IgD-negative memory B cell (primary cell): ENCODE measurements around the gene CHSY3. TPM values are rescaled to one million over a fixed set of nuclear protein-coding genes. Genes with fewer than 3 reads are reported as not detected.

Experiments
- H3K27ac Mint-ChIP-seq, 3 donors: one replicate each; pipeline ENCODE4 v1.8.0; 2020 to 2022; ENCODE audit warnings: mild to moderate bottlenecking in 3 of 3, mixed read lengths in 3 of 3, moderate library complexity in 1 of 3
- H3K27me3 Mint-ChIP-seq: one replicate; pipeline ENCODE4 v1.8.0; 2021; ENCODE audit warnings: mixed read lengths
- H3K36me3 Mint-ChIP-seq: one replicate; pipeline ENCODE4 v1.8.0; 2020; ENCODE audit warnings: mild to moderate bottlenecking, mixed read lengths
- H3K4me1 Mint-ChIP-seq, 3 donors: one replicate each; pipeline ENCODE4 v1.8.0; 2020 to 2022; ENCODE audit warnings: mixed read lengths in 3 of 3, mild to moderate bottlenecking in 1 of 3
- H3K4me3 Mint-ChIP-seq, 4 donors: one replicate each; pipeline ENCODE4 v1.8.0; 2020 to 2022; ENCODE audit warnings: mild to moderate bottlenecking in 4 of 4, mixed read lengths in 4 of 4, moderate library complexity in 3 of 4
- H3K9me3 Mint-ChIP-seq, 3 donors: one replicate each; pipeline ENCODE4 v1.8.0; 2020 to 2021; ENCODE audit warnings: mixed read lengths in 3 of 3, mild to moderate bottlenecking in 1 of 3
- polyA plus RNA-seq: library from polyadenylated mRNA; unstranded; fragments of 300-500 nt; fragmentation: Illumina TruSeq; gene quantifications from one replicate; pipeline ENCODE4 v1.2.3, GENCODE V29; 2021

CHSY3 gene
- polyA plus RNA-seq, 1 donor from 2014 or later, result not detected

DNA sequence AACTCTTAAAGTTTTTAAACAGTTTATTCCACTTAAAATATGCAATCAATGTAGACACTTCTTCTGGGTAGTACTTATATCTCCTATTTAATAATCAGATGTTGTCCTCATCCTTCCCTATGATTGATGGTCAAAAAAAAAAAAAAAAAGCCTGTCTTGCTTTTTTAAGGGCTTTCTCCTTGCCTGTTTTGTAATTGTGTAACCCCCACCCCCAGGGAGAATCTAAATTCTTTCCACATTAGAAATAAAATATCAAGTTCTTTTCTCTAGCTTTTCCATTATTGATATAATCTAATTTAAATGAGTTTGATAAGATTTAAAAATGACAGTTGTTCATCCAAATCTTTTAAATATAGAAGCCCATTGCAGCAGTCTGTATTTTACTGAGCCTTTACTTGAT, 119.7 kb downstream of the CHSY3 start:
- Mint-ChIP-seq H3K36me3 (no peaks in the 10 kb centered on the region), H3K4me3 (no peak overlapping the region), H3K27me3 (no peaks in the 10 kb centered on the region), H3K9me3 (peaks cover 0 to 6% (median 0%) of the 10 kb centered on the region in 3 donors), H3K27ac (no peak overlapping the region), H3K4me1 (no peaks in the 10 kb centered on the region)

DNA sequence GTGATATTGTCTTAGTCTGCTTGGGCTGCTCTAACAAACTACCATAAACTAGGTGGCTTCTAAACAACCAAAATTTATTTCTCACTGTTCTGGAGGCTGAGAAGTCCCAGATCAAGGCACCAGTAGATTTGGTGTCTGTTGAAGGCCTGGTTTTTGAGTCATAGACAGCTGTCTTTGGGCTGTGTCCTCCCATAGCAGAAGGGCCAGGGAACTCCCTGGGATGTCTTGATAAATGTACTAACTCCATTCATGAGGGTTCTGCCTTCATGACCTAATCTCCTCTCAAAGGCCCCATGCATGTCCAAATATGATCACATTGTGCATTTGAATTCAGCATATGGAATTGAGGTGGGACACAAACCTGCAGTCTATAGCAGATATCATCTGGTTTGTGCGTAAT, 121.2 kb downstream of the CHSY3 start:
- Mint-ChIP-seq H3K36me3 (no peaks in the 10 kb centered on the region), H3K4me1 (no peaks in the 10 kb centered on the region), H3K4me3 (no peak overlapping the region), H3K9me3 (peaks cover 0 to 6% (median 0%) of the 10 kb centered on the region in 3 donors), H3K27me3 (no peaks in the 10 kb centered on the region), H3K27ac (no peak overlapping the region)

DNA sequence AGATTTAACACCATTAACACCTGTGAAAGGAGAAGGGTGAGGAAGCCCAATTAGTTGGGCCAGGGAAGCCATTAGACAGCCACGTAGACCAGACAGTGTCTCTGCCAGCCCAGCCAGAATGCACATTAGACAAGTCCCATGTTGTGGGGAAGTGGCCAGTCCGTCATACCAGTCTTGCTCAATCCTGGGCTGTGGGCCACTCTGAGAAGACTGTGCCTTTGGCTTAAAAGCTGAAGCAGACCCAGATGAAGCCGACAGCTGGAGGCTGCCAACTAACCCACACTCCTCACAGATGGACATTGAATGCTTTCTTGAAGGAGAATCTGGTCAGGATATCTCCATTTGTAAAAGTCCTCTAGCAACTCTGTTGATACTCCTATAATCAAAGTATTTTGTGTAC, 128.5 kb downstream of the CHSY3 start:
- no peak overlapping the region for H3K27ac Mint-ChIP-seq

DNA sequence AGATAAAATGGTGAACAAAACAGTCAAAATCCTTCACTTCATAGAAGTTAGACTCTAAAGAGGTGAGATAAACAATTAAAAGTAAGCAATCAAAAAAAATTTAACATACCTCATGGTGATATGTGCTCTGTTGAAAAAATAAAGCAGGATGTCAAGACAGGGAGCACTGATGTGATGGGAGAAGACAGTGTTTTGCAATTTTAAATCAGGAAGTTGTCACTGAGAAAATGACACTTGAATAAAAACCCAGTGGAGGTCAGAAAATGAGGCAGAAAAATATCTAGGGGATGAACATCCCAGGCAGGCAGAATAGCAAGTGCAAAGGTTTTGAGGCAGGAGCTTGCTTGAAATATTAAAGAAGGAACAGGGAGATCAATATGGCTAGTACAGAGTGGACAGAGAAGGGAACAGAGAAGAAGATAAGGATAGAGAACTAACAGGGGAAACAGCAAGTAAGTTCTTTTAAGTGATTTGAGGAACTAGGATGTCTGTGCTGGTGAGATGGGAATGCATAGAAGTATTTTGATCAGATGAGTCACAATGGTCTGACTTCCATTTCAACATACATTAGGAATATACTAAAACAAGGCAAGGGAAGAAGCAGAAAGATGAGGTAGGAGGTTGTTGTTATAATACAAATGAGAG, 130.4 kb downstream of the CHSY3 start:
- Mint-ChIP-seq H3K4me3 (peak overlapping the region in 1 of 4 donors; percentile 6), H3K27ac (no peak overlapping the region), H3K27me3 (no peaks in the 10 kb centered on the region), H3K36me3 (no peaks in the 10 kb centered on the region), H3K4me1 (no peaks in the 10 kb centered on the region), H3K9me3 (peaks cover 0 to 7% (median 0%) of the 10 kb centered on the region in 3 donors)

More for the DNA sequence above, 128.5 kb downstream of the CHSY3 start:
- H3K4me3 Mint-ChIP-seq, result no peak overlapping the region
- H3K27me3 Mint-ChIP-seq, result no peaks in the 10 kb centered on the region
- H3K4me1 Mint-ChIP-seq, result no peaks in the 10 kb centered on the region
- H3K9me3 Mint-ChIP-seq, result peaks cover 0 to 7% (median 5%) of the 10 kb centered on the region in 3 donors
- H3K36me3 Mint-ChIP-seq, result no peaks in the 10 kb centered on the region

DNA sequence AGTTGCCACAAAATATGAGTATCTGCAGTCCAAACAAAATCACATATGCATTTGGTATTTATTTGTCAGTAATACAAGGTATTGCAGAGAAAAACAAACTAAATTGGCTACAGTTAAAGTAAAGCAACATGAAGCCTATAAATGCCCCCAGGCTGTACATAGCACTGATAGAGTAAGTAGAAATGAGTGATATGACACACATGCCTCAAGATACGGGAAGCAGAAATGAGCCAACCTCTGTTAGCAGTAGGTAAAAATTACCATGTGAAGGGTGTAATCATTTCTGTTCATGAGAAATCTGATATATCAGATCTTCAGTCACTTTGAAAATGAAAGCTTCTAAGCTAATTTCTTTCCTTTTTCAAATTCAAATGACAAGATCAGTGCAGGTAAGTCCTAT, 131.1 kb downstream of the CHSY3 start:
- Mint-ChIP-seq H3K36me3 (no peaks in the 10 kb centered on the region), H3K4me1 (no peaks in the 10 kb centered on the region)

DNA sequence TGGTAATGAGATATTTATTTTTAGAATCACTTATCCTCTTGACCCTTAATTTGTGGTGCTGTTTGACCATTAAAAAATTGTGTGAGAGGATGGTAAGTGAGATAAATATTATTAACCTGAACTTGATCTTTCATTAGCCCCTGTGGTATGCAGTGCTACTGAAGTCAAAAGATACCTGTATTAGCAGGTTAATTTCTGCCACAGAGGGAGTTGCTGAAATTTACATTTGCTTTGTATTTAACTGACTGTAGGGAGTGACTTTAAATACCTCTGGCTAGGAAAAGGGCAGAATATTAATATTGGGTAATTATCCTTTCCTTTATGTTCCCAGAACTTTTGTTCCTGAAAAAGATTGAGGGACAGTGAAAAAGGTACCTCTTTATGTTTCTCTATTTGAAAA, 133.6 kb downstream of the CHSY3 start:
- Mint-ChIP-seq H3K4me3 (no peak overlapping the region), H3K36me3 (no peaks in the 10 kb centered on the region), H3K27me3 (no peaks in the 10 kb centered on the region), H3K4me1 (no peaks in the 10 kb centered on the region), H3K9me3 (peaks cover 0 to 7% (median 0%) of the 10 kb centered on the region in 3 donors), H3K27ac (no peak overlapping the region)

More for the DNA sequence above, 131.1 kb downstream of the CHSY3 start:
- Mint-ChIP-seq H3K27me3 (no peaks in the 10 kb centered on the region), H3K27ac (no peak overlapping the region), H3K4me3 (no peak overlapping the region), H3K9me3 (peaks cover 0 to 7% (median 0%) of the 10 kb centered on the region in 3 donors)

DNA sequence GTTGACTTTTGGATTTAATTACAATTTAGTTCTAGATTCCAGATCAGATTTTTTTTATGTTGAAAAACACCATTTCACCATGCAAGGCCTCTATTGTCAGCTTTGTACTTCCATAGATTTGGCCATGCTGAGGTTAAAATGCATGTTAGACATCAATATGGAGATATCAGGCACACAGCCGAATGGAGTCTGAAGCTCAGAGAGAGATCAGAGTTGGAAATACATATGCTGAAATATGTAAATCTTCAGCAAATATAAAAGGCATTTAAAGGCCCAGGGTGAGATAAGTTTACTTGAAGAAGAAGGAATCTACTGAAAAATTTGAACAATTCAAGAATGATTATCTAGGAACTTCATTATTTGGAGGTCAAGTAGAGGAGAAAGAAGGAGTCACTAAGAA, 139.6 kb downstream of the CHSY3 start:
- Mint-ChIP-seq H3K27ac (no peak overlapping the region), H3K4me3 (no peak overlapping the region), H3K27me3 (no peaks in the 10 kb centered on the region), H3K36me3 (no peaks in the 10 kb centered on the region), H3K9me3 (peaks cover 0 to 4% (median 2%) of the 10 kb centered on the region in 3 donors), H3K4me1 (no peaks in the 10 kb centered on the region)

DNA sequence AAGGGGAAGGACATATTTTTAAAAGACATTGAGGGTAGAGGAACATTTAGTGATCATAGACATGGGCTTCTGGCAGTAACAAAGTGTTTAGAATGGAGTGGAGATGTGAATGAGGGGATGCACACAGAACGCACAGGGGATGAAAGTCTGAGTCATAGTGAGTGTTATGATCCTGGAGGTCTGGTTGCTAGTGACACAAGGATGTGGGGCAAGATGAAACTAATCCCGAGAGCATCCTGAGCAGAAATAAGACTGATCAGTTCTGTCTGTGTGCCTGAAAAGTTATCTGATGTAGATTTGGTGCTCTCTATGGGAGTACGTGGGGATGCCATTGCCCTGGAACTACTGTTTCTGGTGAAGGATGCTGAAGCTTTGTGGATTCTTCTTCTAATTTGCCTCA, 141.1 kb downstream of the CHSY3 start:
- Mint-ChIP-seq H3K27ac (peak overlapping the region in 1 of 3 donors; percentile 12), H3K4me3 (no peak overlapping the region), H3K36me3 (no peaks in the 10 kb centered on the region), H3K27me3 (no peaks in the 10 kb centered on the region), H3K4me1 (no peaks in the 10 kb centered on the region), H3K9me3 (peaks cover 0 to 4% (median 2%) of the 10 kb centered on the region in 3 donors)

DNA sequence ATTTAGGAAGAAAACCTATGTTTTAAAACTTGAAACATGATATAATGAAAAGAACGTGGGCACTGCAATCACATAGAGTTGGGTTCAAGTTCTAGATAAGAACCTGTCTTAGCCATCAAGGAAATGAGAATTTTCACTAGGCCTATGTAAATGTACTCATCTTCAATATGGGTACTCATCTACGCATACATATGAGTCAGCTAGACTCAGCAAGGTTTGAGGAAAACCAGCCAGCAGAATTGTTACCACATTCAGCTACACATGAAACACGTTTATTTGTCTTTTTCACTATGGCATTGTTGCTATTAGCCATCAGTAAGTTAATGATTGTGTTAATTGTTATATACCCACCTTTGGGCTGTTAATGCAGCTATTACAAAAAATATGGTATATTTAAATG, 146.3 kb downstream of the CHSY3 start:
- Mint-ChIP-seq H3K36me3 (no peaks in the 10 kb centered on the region), H3K27me3 (no peaks in the 10 kb centered on the region), H3K27ac (no peak overlapping the region), H3K4me3 (no peak overlapping the region), H3K9me3 (no peaks in the 10 kb centered on the region), H3K4me1 (no peaks in the 10 kb centered on the region)

DNA sequence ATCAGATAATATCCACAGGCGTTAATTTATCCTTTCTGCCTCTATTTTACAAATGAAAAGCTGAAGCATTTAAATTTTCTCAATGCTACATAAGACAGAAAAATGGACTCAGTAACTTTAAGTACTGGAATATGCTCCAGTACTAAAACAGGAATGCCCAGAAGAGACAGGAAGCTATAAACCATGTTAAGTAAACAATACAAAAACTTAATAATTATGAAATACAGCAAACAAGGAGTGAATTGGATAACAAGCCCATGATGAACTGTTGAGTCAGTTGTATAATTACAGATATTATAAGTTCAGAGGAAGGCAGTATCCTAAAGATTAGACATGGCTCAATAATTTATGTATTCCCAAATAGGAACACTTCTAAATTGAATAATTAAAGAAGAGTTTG, 148.5 kb downstream of the CHSY3 start:
- Mint-ChIP-seq H3K27ac (no peak overlapping the region), H3K4me1 (no peaks in the 10 kb centered on the region), H3K9me3 (no peaks in the 10 kb centered on the region), H3K36me3 (no peaks in the 10 kb centered on the region), H3K4me3 (no peak overlapping the region), H3K27me3 (no peaks in the 10 kb centered on the region)

DNA sequence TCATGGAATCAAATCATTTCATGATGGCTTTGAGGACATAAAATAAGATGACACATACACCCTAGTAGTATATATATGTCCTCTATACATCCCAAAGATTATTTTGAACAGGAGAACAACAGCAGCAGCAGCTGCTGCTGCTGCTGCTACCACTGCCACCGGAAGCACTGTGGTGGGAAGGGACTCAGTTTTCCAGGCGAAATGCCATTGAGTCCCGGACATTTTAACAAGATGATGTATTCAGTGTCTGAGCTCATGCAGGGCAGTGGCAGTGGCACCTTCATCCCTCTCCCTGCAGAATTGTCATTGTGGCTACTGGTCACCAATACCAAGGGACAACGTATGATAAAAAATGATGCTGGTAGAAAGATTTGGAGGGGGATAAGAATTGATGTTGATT, 151.3 kb downstream of the CHSY3 start:
- Mint-ChIP-seq H3K4me1 (peaks cover 0 to 2% (median 0%) of the 10 kb centered on the region in 3 donors), H3K27ac (no peak overlapping the region), H3K36me3 (no peaks in the 10 kb centered on the region), H3K9me3 (peaks cover 0 to 7% (median 0%) of the 10 kb centered on the region in 3 donors), H3K27me3 (no peaks in the 10 kb centered on the region), H3K4me3 (no peak overlapping the region)

DNA sequence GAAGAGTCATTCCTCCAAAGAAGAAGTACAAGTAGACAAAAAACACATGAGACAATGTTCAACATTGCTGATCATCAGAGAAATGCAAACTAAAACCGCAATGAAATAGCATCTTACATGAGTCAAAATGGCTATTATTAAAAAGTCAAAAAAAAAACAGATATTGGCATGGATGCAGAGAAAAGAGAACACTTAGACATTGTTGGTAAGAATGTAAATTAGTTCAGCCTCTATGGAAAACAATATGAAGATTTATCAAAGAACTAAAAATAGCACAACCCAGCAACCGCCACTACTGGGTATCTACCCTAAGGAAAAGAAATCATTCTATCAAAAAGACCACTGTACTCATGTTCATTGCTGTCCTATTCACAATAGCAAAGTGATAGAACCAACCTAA, 157.5 kb downstream of the CHSY3 start:
- Mint-ChIP-seq H3K4me1 (peaks cover 0 to 2% (median 0%) of the 10 kb centered on the region in 3 donors), H3K36me3 (no peaks in the 10 kb centered on the region), H3K9me3 (peaks cover 0 to 7% (median 0%) of the 10 kb centered on the region in 3 donors), H3K27me3 (no peaks in the 10 kb centered on the region), H3K4me3 (no peak overlapping the region), H3K27ac (no peak overlapping the region)

DNA sequence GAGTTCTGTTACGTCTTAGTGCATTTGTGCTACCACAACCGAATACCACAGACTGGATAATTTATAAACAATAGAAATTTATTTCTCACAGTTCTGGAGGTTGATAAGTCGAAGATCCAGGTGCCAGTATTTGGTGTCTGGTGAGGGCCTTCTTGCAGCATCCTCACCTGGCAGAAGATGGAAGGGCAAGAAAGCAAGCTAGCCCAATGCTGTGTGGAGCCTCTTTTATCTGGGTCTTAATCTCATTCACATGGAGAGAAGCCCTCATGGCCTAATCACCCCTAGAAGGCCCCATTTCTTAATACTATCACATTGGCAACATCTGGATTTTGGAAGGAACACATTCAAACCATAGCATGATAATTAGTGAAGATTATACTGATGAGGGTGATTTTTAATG, 159.3 kb downstream of the CHSY3 start:
- H3K36me3 Mint-ChIP-seq, result no peaks in the 10 kb centered on the region
- no peak overlapping the region for H3K4me3 Mint-ChIP-seq
- no peak overlapping the region for H3K27ac Mint-ChIP-seq
- no peaks in the 10 kb centered on the region for H3K27me3 Mint-ChIP-seq
- H3K9me3 Mint-ChIP-seq, result peaks cover 0 to 7% (median 0%) of the 10 kb centered on the region in 3 donors
- peaks cover 0 to 2% (median 0%) of the 10 kb centered on the region in 3 donors for H3K4me1 Mint-ChIP-seq

DNA sequence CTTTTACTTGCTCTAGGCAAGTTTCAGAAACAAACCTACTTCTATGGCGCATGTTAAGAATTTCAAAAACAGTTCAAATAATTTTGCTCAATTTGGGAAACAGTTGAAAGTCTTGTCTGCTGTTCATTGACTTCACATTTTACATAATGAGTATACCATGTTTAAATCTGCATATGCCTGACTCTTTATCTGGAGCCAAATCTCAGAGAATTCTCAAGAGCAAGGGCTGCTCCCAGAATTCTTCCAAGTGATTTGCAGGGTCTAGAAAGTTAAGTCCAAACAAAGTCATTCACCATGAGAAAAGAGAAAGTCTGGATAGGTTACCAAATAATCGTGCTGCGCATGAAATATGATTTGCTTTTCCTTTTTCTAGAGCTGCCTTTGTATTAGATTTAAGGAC, 160.2 kb downstream of the CHSY3 start:
- Mint-ChIP-seq H3K4me1 (peaks cover 0 to 2% (median 0%) of the 10 kb centered on the region in 3 donors), H3K27ac (no peak overlapping the region), H3K9me3 (peaks cover 0 to 7% (median 0%) of the 10 kb centered on the region in 3 donors), H3K36me3 (no peaks in the 10 kb centered on the region), H3K27me3 (no peaks in the 10 kb centered on the region), H3K4me3 (no peak overlapping the region)

DNA sequence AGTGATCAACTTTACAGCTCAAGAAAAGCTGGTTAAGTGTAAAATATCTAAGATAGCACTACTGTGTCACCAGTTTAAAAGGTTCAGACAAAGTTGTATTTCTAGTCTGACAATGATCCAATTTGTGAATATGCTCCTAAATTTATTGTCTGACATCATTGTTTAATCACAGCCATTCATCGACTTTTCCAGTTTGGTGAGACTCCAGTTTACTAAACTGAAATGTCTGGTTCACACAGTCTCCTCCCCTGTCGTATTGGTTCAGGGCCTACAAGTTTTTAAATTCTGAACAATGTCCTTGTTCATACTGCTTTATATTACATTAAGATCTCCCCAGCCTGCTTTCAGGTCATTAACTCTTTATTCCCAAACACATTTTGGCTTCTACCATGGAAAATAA, 161.4 kb downstream of the CHSY3 start:
- no peak overlapping the region for H3K27ac Mint-ChIP-seq
- H3K27me3 Mint-ChIP-seq, result no peaks in the 10 kb centered on the region
- H3K9me3 Mint-ChIP-seq, result no peaks in the 10 kb centered on the region
- H3K36me3 Mint-ChIP-seq, result no peaks in the 10 kb centered on the region
- no peak overlapping the region for H3K4me3 Mint-ChIP-seq
- no peaks in the 10 kb centered on the region for H3K4me1 Mint-ChIP-seq

DNA sequence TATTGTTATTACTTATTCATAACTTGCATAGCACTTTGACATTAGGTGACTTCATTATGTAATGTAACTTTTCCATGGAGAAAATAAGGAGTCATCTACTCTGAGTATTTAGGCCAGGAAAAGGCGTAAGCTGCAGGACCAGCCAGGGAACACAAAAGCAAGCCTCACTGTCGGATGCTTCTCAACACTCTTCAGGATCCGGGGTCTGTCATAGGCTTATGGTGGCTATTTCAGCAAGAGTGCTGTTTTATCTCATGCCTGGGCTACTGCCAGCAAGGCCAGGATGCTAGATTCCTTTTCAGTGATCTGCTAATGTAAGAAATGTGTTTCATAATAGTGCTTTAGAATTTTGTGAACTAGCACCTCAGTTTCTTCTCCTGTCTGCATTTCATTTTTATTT, 162.4 kb downstream of the CHSY3 start:
- H3K4me3 Mint-ChIP-seq, result no peak overlapping the region
- H3K27me3 Mint-ChIP-seq, result no peaks in the 10 kb centered on the region
- no peaks in the 10 kb centered on the region for H3K4me1 Mint-ChIP-seq
- no peaks in the 10 kb centered on the region for H3K36me3 Mint-ChIP-seq
- no peak overlapping the region for H3K27ac Mint-ChIP-seq
- no peaks in the 10 kb centered on the region for H3K9me3 Mint-ChIP-seq
